ENCODE data around the gene YARS1.

- TF ChIP-seq POLR2A (IDR thresholded peaks at IDR 0.05) (no peak), CTCF (IDR thresholded peaks at IDR 0.05) (no peak)
Observed at GRCh38 chr1:32801096-32801715, 16.0 kb downstream of the YARS1 start.

Measured in transverse colon (tissue), 3 donors.